Measurements from ENCODE around the gene HYAL2. TPM values are rescaled to one million over a fixed set of nuclear protein-coding genes. Genes with fewer than 3 reads are reported as not detected.

The HYAL2 gene
- total RNA-seq, 1 donor from 2014 or later: 43.8 TPM

DNA sequence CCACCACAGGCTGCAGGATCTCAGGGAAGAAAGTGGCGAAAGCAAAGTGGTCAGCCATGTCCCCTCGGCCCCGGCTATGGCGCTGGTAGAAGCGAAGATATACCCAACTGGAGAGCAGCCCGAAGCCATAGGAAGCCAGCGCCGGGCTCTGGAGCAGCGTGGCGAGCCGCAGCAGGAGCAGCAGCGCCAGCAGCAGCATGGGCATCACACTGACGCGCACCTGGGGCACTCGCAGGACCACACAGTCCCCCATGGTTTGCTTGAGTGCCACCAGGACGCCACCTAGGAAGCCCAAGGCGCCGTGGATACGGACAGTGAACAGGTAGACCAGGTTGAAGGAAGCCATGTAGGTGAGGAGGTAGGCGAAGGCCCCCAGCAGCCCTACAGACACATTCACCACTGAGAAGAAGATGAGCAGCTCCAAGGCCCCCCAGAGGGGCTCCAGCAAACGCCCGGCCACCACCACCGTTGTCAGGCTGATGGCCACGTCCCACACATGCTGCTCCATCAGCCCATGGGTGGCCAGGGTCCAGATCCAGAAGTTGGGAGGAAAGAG is 35.9 kb upstream of the HYAL2 start:
- H3K9me3 ChIP-seq (ENCODE audit: control insufficient read depth in 3 of 3, low read length in 3 of 3): no peaks in the 10 kb centered on the region
- H3K4me1 ChIP-seq (ENCODE audit: control insufficient read depth in 3 of 3, insufficient read depth in 3 of 3, low read length in 3 of 3): peaks cover 46 to 56% (median 47%) of the 10 kb centered on the region in 3 donors
- peak overlapping the region; percentile 98 to 99 (median 98) for H3K9ac ChIP-seq (ENCODE audit: low read depth in 1 of 3, low read length in 3 of 3)
- peaks cover 40 to 43% (median 41%) of the 10 kb centered on the region in 3 donors for H3K36me3 ChIP-seq (ENCODE audit: control insufficient read depth in 3 of 3, insufficient read depth in 3 of 3, low read length in 3 of 3)
- H3K27me3 ChIP-seq (ENCODE audit: control insufficient read depth in 3 of 3, insufficient read depth in 3 of 3, low read length in 3 of 3): no peaks in the 10 kb centered on the region
- peak overlapping the region; percentile 88 to 100 (median 99) for H3K4me3 ChIP-seq (ENCODE audit: low read length in 3 of 3)
- H3K27ac ChIP-seq (ENCODE audit: low read depth, low read length): peak overlapping the region; percentile 95

DNA sequence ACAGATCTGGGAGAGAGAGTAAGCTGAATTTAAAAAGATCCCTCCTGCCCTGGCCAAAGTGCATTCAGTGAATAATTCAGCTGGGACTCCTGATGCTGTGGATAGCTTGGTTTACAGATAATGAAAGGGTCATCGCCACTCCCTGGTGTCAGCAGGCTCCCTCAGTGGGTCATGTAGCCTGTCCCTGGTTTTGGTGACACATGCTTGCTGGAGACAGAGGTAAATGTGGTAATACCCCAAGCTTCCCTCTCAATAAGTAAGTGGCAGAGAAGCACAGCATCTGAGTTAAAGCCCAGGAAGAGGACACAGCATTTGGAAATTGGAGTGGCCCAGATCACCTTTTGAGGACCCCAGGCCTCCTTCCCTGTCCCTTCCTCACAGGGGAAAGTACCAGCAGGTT is 34.9 kb upstream of the HYAL2 start:
- peaks cover 46 to 62% (median 47%) of the 10 kb centered on the region in 3 donors for H3K4me1 ChIP-seq (ENCODE audit: control insufficient read depth in 3 of 3, insufficient read depth in 3 of 3, low read length in 3 of 3)
- peak overlapping the region; percentile 98 to 99 (median 98) for H3K9ac ChIP-seq (ENCODE audit: low read depth in 1 of 3, low read length in 3 of 3)
- peaks cover 44 to 51% (median 47%) of the 10 kb centered on the region in 3 donors for H3K36me3 ChIP-seq (ENCODE audit: control insufficient read depth in 3 of 3, insufficient read depth in 3 of 3, low read length in 3 of 3)
- peak overlapping the region; percentile 16 for H3K27ac ChIP-seq (ENCODE audit: low read depth, low read length)
- peak overlapping the region; percentile 88 to 100 (median 99) for H3K4me3 ChIP-seq (ENCODE audit: low read length in 3 of 3)
- no peaks in the 10 kb centered on the region for H3K27me3 ChIP-seq (ENCODE audit: control insufficient read depth in 3 of 3, insufficient read depth in 3 of 3, low read length in 3 of 3)
- H3K9me3 ChIP-seq (ENCODE audit: control insufficient read depth in 3 of 3, low read length in 3 of 3): no peaks in the 10 kb centered on the region

DNA sequence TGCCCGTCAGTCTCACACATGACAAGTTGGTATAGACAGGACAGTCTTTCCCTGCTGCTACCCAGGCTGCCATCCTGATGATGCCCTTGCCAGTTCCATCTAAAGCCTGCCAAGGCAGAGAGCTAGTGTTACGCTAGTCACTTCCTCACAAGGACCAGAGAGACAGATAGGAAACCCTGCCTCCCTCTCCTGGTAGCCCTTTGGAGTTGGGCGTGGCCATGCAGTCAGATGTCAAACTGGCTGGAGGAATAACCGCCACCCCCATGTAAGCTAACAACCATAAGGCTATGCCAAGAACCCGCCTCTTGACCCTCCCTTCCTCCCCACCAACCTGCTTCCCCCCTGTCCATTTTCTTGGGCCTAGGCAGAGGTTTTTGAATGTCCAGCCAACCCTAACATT is 34.0 kb upstream of the HYAL2 start:
- Histone ChIP-seq H3K27me3 (ENCODE audit: control insufficient read depth in 3 of 3, insufficient read depth in 3 of 3, low read length in 3 of 3) (no peaks in the 10 kb centered on the region), H3K4me3 (ENCODE audit: low read length in 3 of 3) (peak overlapping the region; percentile 88 to 100 (median 99)), H3K4me1 (ENCODE audit: control insufficient read depth in 3 of 3, insufficient read depth in 3 of 3, low read length in 3 of 3) (peaks cover 49 to 67% (median 52%) of the 10 kb centered on the region in 3 donors), H3K9me3 (ENCODE audit: control insufficient read depth in 3 of 3, low read length in 3 of 3) (no peaks in the 10 kb centered on the region), H3K27ac (ENCODE audit: low read depth, low read length) (peak overlapping the region; percentile 26), H3K9ac (ENCODE audit: low read depth in 1 of 3, low read length in 3 of 3) (peak overlapping the region; percentile 98 to 99 (median 98)), H3K36me3 (ENCODE audit: control insufficient read depth in 3 of 3, insufficient read depth in 3 of 3, low read length in 3 of 3) (peaks cover 44 to 51% (median 47%) of the 10 kb centered on the region in 3 donors)

DNA sequence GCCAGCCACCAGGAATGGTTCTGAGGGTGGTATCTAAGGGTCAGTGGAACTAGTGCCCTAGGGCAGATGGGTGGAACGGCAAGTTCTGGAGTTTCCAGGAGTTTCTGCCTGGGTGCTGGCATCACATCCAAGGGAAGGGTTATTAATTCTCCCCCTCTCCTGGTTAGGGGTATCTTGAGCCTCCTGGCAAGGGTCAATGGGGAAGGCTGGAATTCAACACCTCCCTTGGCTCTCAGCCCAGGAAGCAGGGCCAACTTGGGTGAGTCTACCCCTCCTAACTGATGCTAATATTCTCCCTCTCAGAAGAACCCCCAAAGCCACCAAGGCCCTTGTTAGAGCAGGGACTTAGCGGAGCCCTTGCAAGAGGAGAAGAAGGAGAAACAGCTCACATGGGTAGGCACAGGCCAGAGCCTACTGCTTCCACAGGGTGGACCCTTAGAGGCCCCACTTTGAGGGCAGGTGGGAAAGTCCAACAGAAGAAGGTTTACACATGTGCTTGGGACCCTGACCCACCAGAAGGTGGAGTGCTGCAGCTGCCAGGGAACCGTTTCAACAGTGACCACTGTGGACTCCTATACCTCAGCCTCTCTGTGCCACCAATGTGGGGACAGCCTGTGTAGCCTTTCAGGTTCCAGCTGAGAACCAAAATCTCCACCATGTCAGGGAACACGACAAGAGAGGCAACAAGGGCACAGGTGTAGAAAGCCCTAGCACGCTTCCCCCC is 33.4 kb upstream of the HYAL2 start:
- H3K9me3 ChIP-seq (ENCODE audit: control insufficient read depth in 3 of 3, low read length in 3 of 3): no peaks in the 10 kb centered on the region
- peaks cover 55 to 73% (median 58%) of the 10 kb centered on the region in 3 donors for H3K4me1 ChIP-seq (ENCODE audit: control insufficient read depth in 3 of 3, insufficient read depth in 3 of 3, low read length in 3 of 3)
- peak overlapping the region; percentile 88 to 100 (median 99) for H3K4me3 ChIP-seq (ENCODE audit: low read length in 3 of 3)
- no peaks in the 10 kb centered on the region for H3K27me3 ChIP-seq (ENCODE audit: control insufficient read depth in 3 of 3, insufficient read depth in 3 of 3, low read length in 3 of 3)
- H3K9ac ChIP-seq (ENCODE audit: low read depth in 1 of 3, low read length in 3 of 3): peak overlapping the region; percentile 36 to 99 (median 98)
- H3K36me3 ChIP-seq (ENCODE audit: control insufficient read depth in 3 of 3, insufficient read depth in 3 of 3, low read length in 3 of 3): peaks cover 44 to 51% (median 47%) of the 10 kb centered on the region in 3 donors
- H3K27ac ChIP-seq (ENCODE audit: low read depth, low read length): peak overlapping the region; percentile 26

DNA sequence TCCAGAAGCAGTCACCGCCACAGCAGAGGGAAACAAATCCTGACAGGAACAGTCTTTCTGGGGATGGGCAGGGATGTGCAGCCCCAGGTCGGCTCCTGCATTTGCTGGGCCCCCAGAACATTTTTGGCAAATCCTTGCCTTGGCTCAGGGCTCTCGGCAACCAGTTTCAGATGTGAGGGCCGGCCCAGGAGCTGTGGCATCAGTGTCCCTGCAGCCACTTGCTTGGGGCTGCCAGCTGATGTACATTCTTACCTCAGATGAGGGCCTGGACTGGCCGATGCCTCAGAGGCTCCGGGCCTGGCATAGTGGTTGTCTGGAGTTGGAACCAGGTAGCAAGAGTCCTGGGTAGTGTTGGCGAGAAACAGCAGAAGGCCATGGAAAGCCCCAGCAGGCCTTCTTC is 32.3 kb upstream of the HYAL2 start:
- H3K9ac ChIP-seq (ENCODE audit: low read depth in 1 of 3, low read length in 3 of 3): peak overlapping the region in 1 of 3 donors; percentile 99
- H3K27ac ChIP-seq (ENCODE audit: low read depth, low read length): no peak overlapping the region
- peaks cover 62 to 78% (median 65%) of the 10 kb centered on the region in 3 donors for H3K4me1 ChIP-seq (ENCODE audit: control insufficient read depth in 3 of 3, insufficient read depth in 3 of 3, low read length in 3 of 3)
- no peaks in the 10 kb centered on the region for H3K9me3 ChIP-seq (ENCODE audit: control insufficient read depth in 3 of 3, low read length in 3 of 3)
- H3K4me3 ChIP-seq (ENCODE audit: low read length in 3 of 3): no peak overlapping the region
- H3K36me3 ChIP-seq (ENCODE audit: control insufficient read depth in 3 of 3, insufficient read depth in 3 of 3, low read length in 3 of 3): peaks cover 44 to 51% (median 47%) of the 10 kb centered on the region in 3 donors
- no peaks in the 10 kb centered on the region for H3K27me3 ChIP-seq (ENCODE audit: control insufficient read depth in 3 of 3, insufficient read depth in 3 of 3, low read length in 3 of 3)

DNA sequence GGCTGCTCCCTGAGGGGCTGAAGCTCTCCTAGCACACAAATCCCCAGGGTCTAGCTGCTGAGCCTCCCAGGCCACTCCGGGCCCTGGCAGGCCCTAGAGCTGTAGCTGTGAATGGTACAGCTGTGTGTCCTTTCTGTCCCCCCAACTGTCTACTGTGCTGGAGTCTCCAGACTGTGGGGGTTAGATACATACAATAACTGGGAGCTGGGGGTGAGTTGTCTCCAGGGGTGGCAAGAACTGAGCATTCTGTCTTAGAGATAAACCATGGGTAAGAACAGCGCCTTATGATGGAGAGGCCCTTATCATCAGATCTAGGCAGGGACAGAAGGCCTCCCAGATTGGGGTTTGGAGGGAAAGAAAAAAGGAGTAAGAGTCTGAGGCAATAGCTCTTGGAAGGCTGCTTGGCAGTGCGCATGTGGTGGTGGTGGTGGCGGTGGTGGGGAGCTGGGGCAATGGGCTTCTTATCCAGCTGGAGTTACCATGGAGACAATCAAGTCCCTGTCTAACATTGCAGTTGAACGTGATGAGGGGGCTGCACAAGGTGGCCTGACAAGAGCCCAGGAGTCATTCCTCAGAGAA is 31.7 kb upstream of the HYAL2 start:
- Histone ChIP-seq H3K27ac (ENCODE audit: low read depth, low read length) (no peak overlapping the region), H3K9me3 (ENCODE audit: control insufficient read depth in 3 of 3, low read length in 3 of 3) (no peaks in the 10 kb centered on the region), H3K9ac (ENCODE audit: low read depth in 1 of 3, low read length in 3 of 3) (no peak overlapping the region), H3K4me1 (ENCODE audit: control insufficient read depth in 3 of 3, insufficient read depth in 3 of 3, low read length in 3 of 3) (peaks cover 65 to 79% (median 68%) of the 10 kb centered on the region in 3 donors), H3K4me3 (ENCODE audit: low read length in 3 of 3) (no peak overlapping the region), H3K27me3 (ENCODE audit: control insufficient read depth in 3 of 3, insufficient read depth in 3 of 3, low read length in 3 of 3) (no peaks in the 10 kb centered on the region), H3K36me3 (ENCODE audit: control insufficient read depth in 3 of 3, insufficient read depth in 3 of 3, low read length in 3 of 3) (peaks cover 46 to 52% (median 48%) of the 10 kb centered on the region in 3 donors)

DNA sequence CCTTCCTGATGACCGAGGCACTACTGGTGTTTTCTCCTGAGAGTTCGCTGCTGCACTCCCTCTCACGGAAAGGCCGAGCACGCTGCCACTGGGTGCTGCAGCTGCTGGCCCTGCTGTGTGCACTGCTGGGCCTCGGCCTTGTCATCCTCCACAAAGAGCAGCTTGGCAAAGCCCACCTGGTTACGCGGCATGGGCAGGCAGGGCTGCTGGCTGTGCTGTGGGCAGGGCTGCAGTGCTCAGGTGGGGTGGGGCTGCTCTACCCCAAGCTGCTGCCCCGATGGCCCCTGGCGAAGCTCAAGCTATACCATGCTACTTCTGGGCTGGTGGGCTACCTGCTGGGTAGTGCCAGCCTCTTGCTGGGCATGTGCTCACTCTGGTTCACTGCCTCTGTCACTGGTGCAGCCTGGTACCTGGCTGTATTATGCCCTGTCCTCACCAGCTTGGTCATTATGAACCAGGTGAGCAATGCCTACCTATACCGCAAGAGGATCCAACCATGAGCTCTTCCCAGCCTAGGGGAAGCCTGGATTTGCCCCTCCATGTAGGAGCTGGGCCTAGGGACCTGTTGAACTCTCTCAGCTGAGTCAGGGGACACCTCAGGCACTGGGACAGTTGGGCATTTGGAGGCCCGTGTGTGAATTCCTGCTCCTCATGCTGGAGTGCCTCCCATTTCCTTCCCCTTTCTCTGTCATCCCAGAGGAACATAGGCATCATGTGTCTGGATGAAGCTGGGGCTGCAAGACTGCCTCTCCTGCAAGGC is 30.9 kb upstream of the HYAL2 start:
- Histone ChIP-seq H3K9ac (ENCODE audit: low read depth in 1 of 3, low read length in 3 of 3) (peak overlapping the region in 1 of 3 donors; percentile 60), H3K9me3 (ENCODE audit: control insufficient read depth in 3 of 3, low read length in 3 of 3) (no peaks in the 10 kb centered on the region), H3K4me1 (ENCODE audit: control insufficient read depth in 3 of 3, insufficient read depth in 3 of 3, low read length in 3 of 3) (peaks cover 66 to 81% (median 67%) of the 10 kb centered on the region in 3 donors), H3K27ac (ENCODE audit: low read depth, low read length) (no peak overlapping the region), H3K4me3 (ENCODE audit: low read length in 3 of 3) (no peak overlapping the region), H3K36me3 (ENCODE audit: control insufficient read depth in 3 of 3, insufficient read depth in 3 of 3, low read length in 3 of 3) (peaks cover 53 to 60% (median 56%) of the 10 kb centered on the region in 3 donors), H3K27me3 (ENCODE audit: control insufficient read depth in 3 of 3, insufficient read depth in 3 of 3, low read length in 3 of 3) (no peaks in the 10 kb centered on the region)

DNA sequence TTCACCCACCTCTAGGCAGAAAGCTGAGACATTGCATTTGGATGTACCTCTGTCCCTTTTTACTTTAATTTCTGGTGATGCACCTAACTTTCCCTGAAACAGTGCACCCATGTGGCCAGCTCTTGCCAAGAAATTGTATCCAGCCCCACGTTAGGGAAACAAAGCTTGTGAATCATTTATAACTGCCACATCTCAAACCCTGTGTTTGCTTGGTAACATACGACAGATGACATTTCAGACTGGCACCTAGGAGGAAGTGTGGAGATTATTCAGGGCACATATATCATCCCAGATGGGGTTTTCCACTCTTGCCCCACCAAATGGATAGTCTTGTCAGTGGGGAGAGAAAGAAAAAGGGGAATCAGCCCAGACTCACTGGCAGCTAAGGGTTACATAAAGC is 30.2 kb upstream of the HYAL2 start:
- peaks cover 64 to 81% (median 66%) of the 10 kb centered on the region in 3 donors for H3K4me1 ChIP-seq (ENCODE audit: control insufficient read depth in 3 of 3, insufficient read depth in 3 of 3, low read length in 3 of 3)
- no peaks in the 10 kb centered on the region for H3K27me3 ChIP-seq (ENCODE audit: control insufficient read depth in 3 of 3, insufficient read depth in 3 of 3, low read length in 3 of 3)
- no peak overlapping the region for H3K27ac ChIP-seq (ENCODE audit: low read depth, low read length)
- H3K4me3 ChIP-seq (ENCODE audit: low read length in 3 of 3): no peak overlapping the region
- peaks cover 55 to 63% (median 61%) of the 10 kb centered on the region in 3 donors for H3K36me3 ChIP-seq (ENCODE audit: control insufficient read depth in 3 of 3, insufficient read depth in 3 of 3, low read length in 3 of 3)
- H3K9ac ChIP-seq (ENCODE audit: low read depth in 1 of 3, low read length in 3 of 3): peak overlapping the region in 1 of 3 donors; percentile 60
- H3K9me3 ChIP-seq (ENCODE audit: control insufficient read depth in 3 of 3, low read length in 3 of 3): no peaks in the 10 kb centered on the region

DNA sequence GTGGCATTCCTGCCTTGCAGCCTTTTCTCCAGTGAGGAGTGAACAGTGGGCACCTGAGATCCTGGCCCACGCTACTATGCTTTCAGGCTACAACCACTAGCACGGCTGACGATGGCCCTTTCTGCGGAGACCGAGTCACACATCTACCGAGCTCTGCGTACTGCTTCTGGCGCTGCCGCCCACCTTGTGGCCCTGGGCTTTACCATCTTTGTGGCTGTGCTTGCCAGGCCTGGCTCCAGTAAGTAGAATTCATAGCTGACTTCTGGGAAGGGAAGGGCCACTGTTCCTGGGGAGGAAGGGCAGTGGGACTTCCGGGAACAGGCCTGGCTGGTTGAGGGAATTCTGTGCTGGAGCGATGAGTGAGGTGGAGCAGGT is 28.8 kb upstream of the HYAL2 start:
- Histone ChIP-seq H3K27me3 (ENCODE audit: control insufficient read depth in 3 of 3, insufficient read depth in 3 of 3, low read length in 3 of 3) (no peaks in the 10 kb centered on the region), H3K9ac (ENCODE audit: low read depth in 1 of 3, low read length in 3 of 3) (peak overlapping the region; percentile 84 to 97 (median 93)), H3K27ac (ENCODE audit: low read depth, low read length) (peak overlapping the region; percentile 85), H3K4me1 (ENCODE audit: control insufficient read depth in 3 of 3, insufficient read depth in 3 of 3, low read length in 3 of 3) (peaks cover 55 to 71% (median 55%) of the 10 kb centered on the region in 3 donors), H3K9me3 (ENCODE audit: control insufficient read depth in 3 of 3, low read length in 3 of 3) (no peaks in the 10 kb centered on the region), H3K36me3 (ENCODE audit: control insufficient read depth in 3 of 3, insufficient read depth in 3 of 3, low read length in 3 of 3) (peaks cover 49 to 56% (median 55%) of the 10 kb centered on the region in 3 donors), H3K4me3 (ENCODE audit: low read length in 3 of 3) (peak overlapping the region; percentile 90 to 100 (median 93))
